ENCODE results near the gene DYNC2LI1. TPM values are rescaled to one million over a fixed set of nuclear protein-coding genes. Genes with fewer than 3 reads are reported as not detected.
"Not testable (repeated sequence)": the region's sequence is repeated elsewhere in the genome, so short reads cannot be mapped to it uniquely, and the experiment has no call there.

The DYNC2LI1 gene
- 5.1 TPM for total RNA-seq

- DNase-seq (ENCODE audit: low spot score) (peak; percentile 92), ATAC-seq (peak; percentile 99)
These were observed at the start of gene DYNC2LI1 for GRCh38 chr2:43773876-43774613. Gene DYNC2LI1 (plus strand): TSS chr2:43774039. CDS start chr2:43774139, 100 bp downstream.

- no peak for ATAC-seq
- no peak for DNase-seq (ENCODE audit: low spot score)
These were observed 48.9 kb upstream of the DYNC2LI1 start for GRCh38 chr2:43724728-43725526.

GRCh38 chr2:43725711-43726246 is 48.1 kb upstream of the DYNC2LI1 start:
- DNase-seq (ENCODE audit: low spot score) = no peak
- no peak for ATAC-seq

GRCh38 chr2:43726961-43727633 is 46.7 kb upstream of the DYNC2LI1 start:
- not testable (repeated sequence) for ATAC-seq; DNase-seq (ENCODE audit: low spot score)

- DNase-seq (ENCODE audit: low spot score) (no peak), ATAC-seq (no peak)
These were observed 46.2 kb upstream of the DYNC2LI1 start for GRCh38 chr2:43727634-43728014.

- no peak for ATAC-seq
- DNase-seq (ENCODE audit: low spot score) = no peak
These were observed 44.2 kb upstream of the DYNC2LI1 start for GRCh38 chr2:43729491-43730174.

- DNase-seq (ENCODE audit: low spot score) = no peak
- peak; percentile 65 for ATAC-seq
These were observed 42.6 kb upstream of the DYNC2LI1 start for GRCh38 chr2:43731211-43731610.

GRCh38 chr2:43736637-43737036 is 37.2 kb upstream of the DYNC2LI1 start:
- DNase-seq (ENCODE audit: low spot score) = no peak
- no peak for ATAC-seq

GRCh38 chr2:43737097-43737854 is 36.6 kb upstream of the DYNC2LI1 start:
- no peak for DNase-seq (ENCODE audit: low spot score)
- no peak for ATAC-seq

- DNase-seq (ENCODE audit: low spot score) (no peak), ATAC-seq (no peak)
These were observed 36.0 kb upstream of the DYNC2LI1 start for GRCh38 chr2:43737855-43738254.

- ATAC-seq = no peak
These were observed 35.6 kb upstream of the DYNC2LI1 start for GRCh38 chr2:43738257-43738656.

GRCh38 chr2:43743706-43744105 is 30.1 kb upstream of the DYNC2LI1 start:
- ATAC-seq (no peak), DNase-seq (ENCODE audit: low spot score) (no peak)

More at GRCh38 chr2:43738257-43738656, 35.6 kb upstream of the DYNC2LI1 start:
- DNase-seq (ENCODE audit: low spot score) = no peak

GRCh38 chr2:43745457-43745856 is 28.4 kb upstream of the DYNC2LI1 start:
- no peak for DNase-seq (ENCODE audit: low spot score)
- no peak for ATAC-seq

- no peak for ATAC-seq
- no peak for DNase-seq (ENCODE audit: low spot score)
These were observed 25.5 kb upstream of the DYNC2LI1 start for GRCh38 chr2:43748333-43748732.

GRCh38 chr2:43749583-43749982 is 24.3 kb upstream of the DYNC2LI1 start:
- ATAC-seq = no peak
- no peak for DNase-seq (ENCODE audit: low spot score)

GRCh38 chr2:43751476-43751990 is 22.3 kb upstream of the DYNC2LI1 start:
- ATAC-seq (no peak), DNase-seq (ENCODE audit: low spot score) (no peak)

GRCh38 chr2:43752302-43752701 is 21.5 kb upstream of the DYNC2LI1 start:
- DNase-seq (ENCODE audit: low spot score) (no peak), ATAC-seq (no peak)

- DNase-seq (ENCODE audit: low spot score) = no peak
- no peak for ATAC-seq
These were observed 19.7 kb upstream of the DYNC2LI1 start for GRCh38 chr2:43754180-43754579.

- no peak for ATAC-seq
- no peak for DNase-seq (ENCODE audit: low spot score)
These were observed 15.1 kb upstream of the DYNC2LI1 start for GRCh38 chr2:43758739-43759138.

- DNase-seq (ENCODE audit: low spot score) (no peak), ATAC-seq (no peak)
These were observed 14.6 kb upstream of the DYNC2LI1 start for GRCh38 chr2:43759195-43759594.
